Esophagus muscularis mucosa (tissue), 4 donors: ENCODE data around the gene RDH16. TPM values are rescaled to one million over a fixed set of nuclear protein-coding genes. Genes with fewer than 3 reads are reported as not detected.

Experiments used
- DNase-seq: peaks from one replicate; pipeline ENCODE4 v3.0.0-alpha.2; 2017; ENCODE audit errors: extremely low spot score
- H3K27ac ChIP-seq, 4 donors: fragments of 200-600 bp; sonication (generic); replicated peaks in 1 of 4; 1 replicate in 3 of 4; 2 replicates in 1 of 4; pipeline ENCODE4 v1.5.1; 2016 to 2019; ENCODE audit warnings: mild to moderate bottlenecking in 1 of 4
- H3K27me3 ChIP-seq, 4 donors: fragments of 200-600 bp; sonication (generic); one replicate each; pipeline versions ENCODE4 v1.5.1 to v1.6.0; 2016 to 2019
- H3K36me3 ChIP-seq, 4 donors: fragments of 200-600 bp; sonication (generic); one replicate each; pipeline ENCODE4 v1.5.1; 2016 to 2019
- H3K4me1 ChIP-seq, 4 donors: fragments of 200-600 bp; sonication (generic); one replicate each; pipeline ENCODE4 v1.5.1; 2016 to 2019
- H3K4me3 ChIP-seq, 4 donors: fragments of 200-600 bp; sonication (generic); 1 replicate in 2 of 4; 2 replicates in 2 of 4; pipeline ENCODE4 v1.5.1; 2016 to 2019; ENCODE audit warnings: mild to moderate bottlenecking in 4 of 4, moderate library complexity in 1 of 4
- H3K9me3 ChIP-seq, 4 donors: fragments of 200-600 bp; sonication (generic); 1 replicate in 3 of 4; 2 replicates in 1 of 4; pipeline ENCODE4 v1.5.1; 2016 to 2019
- EP300 ChIP-seq: sonication (generic); formaldehyde crosslinking; IDR thresholded peaks from one replicate; pipeline ENCODE4 v1.6.1; 2017; ENCODE audit warnings: antibody characterized with exemption
- POLR2A ChIP-seq: fragments of 450-650 bp; IDR thresholded peaks from one replicate; pipeline ENCODE4 v1.6.1; 2017; ENCODE audit warnings: antibody characterized with exemption, moderate library complexity, mild to moderate bottlenecking, low read depth
- POLR2AphosphoS5 ChIP-seq, 2 donors: sonication (generic); formaldehyde crosslinking; IDR thresholded peaks; one replicate each; pipeline ENCODE4 v1.6.1; 2017; ENCODE audit warnings: antibody characterized with exemption in 2 of 2
- WGBS: methylation state at CpG from one replicate; pipeline ENCODE4 v1.1.5; 2018; 5-methylcytosine and 5-hydroxymethylcytosine counted together
- intact Hi-C: fragments of 100-400 bp; cut with DNase I; formaldehyde crosslinking; loops from one replicate; pipeline ENCODE4 v1.15.1; 2023
- total RNA-seq, 4 donors: library from RNA; depleted of rRNA; stranded (reverse); fragments of >200 nt; gene quantifications; one replicate each; pipeline versions ENCODE4 v1.1.0 to v1.2.1, GENCODE V29; 2016
- TF ChIP-seq, protein P1 (sequence below), 3 experiments: fragments of 200-600 bp in 2 of 3; fragments of 450-650 bp in 1 of 3; sonication (generic) in 2 of 3; IDR thresholded peaks; one replicate each; pipeline ENCODE4 v1.5.1; 2017 to 2019; ENCODE audit warnings: antibody characterized with exemption in 3 of 3, mild to moderate bottlenecking in 2 of 3, moderate library complexity in 1 of 3

Gene RDH16, protein sequence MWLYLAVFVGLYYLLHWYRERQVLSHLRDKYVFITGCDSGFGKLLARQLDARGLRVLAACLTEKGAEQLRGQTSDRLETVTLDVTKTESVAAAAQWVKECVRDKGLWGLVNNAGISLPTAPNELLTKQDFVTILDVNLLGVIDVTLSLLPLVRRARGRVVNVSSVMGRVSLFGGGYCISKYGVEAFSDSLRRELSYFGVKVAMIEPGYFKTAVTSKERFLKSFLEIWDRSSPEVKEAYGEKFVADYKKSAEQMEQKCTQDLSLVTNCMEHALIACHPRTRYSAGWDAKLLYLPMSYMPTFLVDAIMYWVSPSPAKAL
- total RNA-seq: under 1 TPM in 3 of 4 donors, not detected in 1; 0.17 to 0.69 (median 0.42) TPM

DNA sequence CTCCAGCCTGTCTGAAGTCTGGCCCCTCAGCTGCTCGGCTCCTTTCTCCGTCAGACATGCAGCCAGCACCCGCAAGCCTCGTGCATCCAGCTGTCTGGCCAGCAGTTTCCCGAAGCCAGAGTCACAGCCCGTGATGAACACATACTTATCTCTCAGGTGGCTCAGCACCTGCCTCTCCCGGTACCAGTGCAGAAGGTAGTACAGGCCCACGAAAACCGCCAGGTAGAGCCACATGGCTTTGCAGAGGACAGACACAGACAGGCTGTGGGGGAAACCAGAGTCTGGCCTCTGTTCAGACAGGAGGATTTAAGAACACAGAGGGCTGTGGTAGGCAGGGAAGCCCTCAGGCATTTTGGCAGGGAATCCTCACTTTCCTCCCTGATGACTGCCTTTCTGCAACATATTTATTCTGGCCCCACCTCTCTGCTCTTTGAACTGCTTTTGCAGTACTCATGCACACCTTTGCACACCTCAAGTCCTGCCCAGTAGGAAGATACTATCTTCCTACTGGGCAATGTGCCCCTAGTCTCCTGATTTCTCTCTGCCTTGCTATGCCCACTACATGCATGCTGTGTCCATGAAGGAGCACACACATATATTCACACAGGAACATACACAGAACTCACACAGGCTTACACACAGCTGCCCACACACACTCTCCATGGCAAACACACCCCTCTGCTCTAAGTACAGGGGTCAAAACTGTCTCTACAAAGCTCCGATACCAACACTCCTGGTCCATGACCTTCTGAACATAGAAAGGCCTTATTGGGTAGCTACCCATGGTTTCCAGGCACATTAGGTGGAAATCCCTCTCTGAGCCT, at the start of gene RDH16:
TSS of gene RDH16 (minus strand) at position 380 of the 824 bp plus-strand sequence. CDS start at position 234, 146 bp downstream.
- H3K36me3 ChIP-seq: no peaks in the 10 kb centered on the region
- no peaks in the 10 kb centered on the region for H3K27me3 ChIP-seq
- no peak within 1 kb of the TSS for H3K4me3 ChIP-seq
- DNase-seq: peak; percentile 53
- H3K27ac ChIP-seq: no peak within 1 kb of the TSS
- TF ChIP-seq EP300 (no peak), POLR2A (no peak), POLR2AphosphoS5 (IDR thresholded peaks at IDR 0.05) (no peak)
- TF ChIP-seq, protein P1, sequence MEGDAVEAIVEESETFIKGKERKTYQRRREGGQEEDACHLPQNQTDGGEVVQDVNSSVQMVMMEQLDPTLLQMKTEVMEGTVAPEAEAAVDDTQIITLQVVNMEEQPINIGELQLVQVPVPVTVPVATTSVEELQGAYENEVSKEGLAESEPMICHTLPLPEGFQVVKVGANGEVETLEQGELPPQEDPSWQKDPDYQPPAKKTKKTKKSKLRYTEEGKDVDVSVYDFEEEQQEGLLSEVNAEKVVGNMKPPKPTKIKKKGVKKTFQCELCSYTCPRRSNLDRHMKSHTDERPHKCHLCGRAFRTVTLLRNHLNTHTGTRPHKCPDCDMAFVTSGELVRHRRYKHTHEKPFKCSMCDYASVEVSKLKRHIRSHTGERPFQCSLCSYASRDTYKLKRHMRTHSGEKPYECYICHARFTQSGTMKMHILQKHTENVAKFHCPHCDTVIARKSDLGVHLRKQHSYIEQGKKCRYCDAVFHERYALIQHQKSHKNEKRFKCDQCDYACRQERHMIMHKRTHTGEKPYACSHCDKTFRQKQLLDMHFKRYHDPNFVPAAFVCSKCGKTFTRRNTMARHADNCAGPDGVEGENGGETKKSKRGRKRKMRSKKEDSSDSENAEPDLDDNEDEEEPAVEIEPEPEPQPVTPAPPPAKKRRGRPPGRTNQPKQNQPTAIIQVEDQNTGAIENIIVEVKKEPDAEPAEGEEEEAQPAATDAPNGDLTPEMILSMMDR (IDR thresholded peaks at IDR 0.05): no peak
- H3K4me1 ChIP-seq: no peaks in the 10 kb centered on the region
- peaks cover 0 to 16% (median 9%) of the 10 kb centered on the region in 4 donors for H3K9me3 ChIP-seq
- intact Hi-C loops: no loop called here
- 91% methylated on average over 10 of the region's 10 CpGs for WGBS

DNA sequence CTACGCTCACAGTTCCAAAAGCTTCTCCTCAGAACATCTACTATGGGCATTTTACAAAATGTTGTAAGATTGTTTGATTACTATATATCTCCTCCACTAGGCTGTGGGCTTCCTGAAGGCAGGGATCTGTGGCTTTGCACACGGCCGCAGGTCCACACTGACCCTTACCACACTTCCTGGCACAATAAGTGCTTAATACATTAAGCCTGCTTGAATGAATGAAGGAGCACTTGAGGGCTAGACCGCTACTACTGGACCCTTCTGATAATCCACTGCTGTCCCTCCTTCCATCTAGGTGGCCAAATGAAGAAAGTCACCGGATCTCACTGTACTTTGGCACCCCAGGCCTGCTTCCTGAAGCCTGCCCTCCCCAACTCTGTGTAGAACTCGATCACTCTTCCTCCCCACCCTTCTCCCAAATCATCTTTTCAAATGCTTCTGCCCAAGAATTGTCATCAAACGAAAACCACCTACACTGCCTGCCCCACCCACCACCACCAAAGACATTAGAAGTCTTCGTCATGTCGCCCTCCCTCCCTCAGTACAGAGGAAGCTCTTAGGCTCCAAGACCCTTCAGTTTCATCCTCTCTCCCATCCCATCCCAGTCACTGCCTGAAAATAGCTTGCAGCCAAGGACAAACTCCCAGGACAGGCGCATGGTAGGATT, 49.5 kb upstream of the RDH16 start:
- Histone ChIP-seq H3K27ac (peak overlapping the region; percentile 59 to 91 (median 77)), H3K4me3 (peak overlapping the region; percentile 95 to 98 (median 96)), H3K27me3 (no peaks in the 10 kb centered on the region), H3K36me3 (peaks cover 26 to 28% (median 28%) of the 10 kb centered on the region in 4 donors), H3K4me1 (peaks cover 12 to 38% (median 31%) of the 10 kb centered on the region in 4 donors), H3K9me3 (no peaks in the 10 kb centered on the region)
- 64% methylated on average over 9 of the region's 10 CpGs for WGBS
- TF ChIP-seq EP300 (no peak), POLR2A (no peak), POLR2AphosphoS5 (IDR thresholded peaks at IDR 0.05) (no peak)
- TF ChIP-seq, protein P1 (IDR thresholded peaks at IDR 0.05): no peak
- intact Hi-C loops: loop anchor here (5.0 kb wide), 2 partner anchors 50 to 105 kb away; partner anchors contain the start of gene STAT6
- no peak for DNase-seq

DNA sequence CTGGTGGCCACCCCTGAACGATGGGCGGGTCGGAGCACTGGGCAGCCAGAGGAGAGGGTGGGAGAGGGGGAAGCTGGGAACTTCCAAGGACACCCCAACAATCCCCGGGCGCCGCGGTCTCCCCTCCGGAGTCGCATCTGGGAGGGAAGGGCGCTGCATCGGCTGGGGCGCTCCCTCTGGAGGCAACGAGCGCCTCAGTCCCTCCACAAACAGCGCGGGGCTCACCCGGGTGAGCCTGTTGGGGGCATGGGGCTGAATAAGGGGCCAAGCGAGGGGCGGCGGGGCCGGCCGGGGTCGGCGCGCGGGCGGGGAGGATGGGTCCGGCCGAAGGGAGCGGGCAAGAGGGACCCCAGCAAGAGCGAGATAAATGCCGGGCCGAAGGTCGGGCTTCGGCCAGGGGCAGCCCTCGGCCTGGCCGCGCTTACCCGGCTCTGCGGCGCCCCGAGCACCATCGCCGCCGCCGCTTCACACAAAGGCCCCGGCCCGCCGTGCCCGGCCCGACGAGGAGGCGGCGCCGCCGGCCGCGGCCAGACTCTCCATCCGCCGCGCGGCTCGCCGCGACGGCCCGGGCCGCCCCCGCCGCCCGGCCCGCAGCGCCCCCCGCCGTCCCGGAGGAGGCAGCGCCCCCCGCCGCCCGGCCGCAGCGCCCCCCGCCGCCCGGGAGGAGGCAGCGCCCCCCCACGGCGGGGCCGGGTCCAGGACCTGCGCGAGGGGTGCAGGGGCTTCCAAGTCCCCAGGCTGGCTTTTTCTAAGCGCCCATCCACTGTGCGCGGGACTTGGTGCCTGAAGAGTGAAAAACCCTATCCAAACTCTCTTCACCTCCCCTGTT, 48.8 kb upstream of the RDH16 start, which contains the start of gene ZBTB39:
TSS of gene ZBTB39 (minus strand) at position 567 of the 829 bp plus-strand sequence. CDS start 1,629 bp downstream, outside the sequence.
- Histone ChIP-seq H3K27me3 (no peaks in the 10 kb centered on the region), H3K36me3 (peaks cover 29 to 36% (median 33%) of the 10 kb centered on the region in 4 donors), H3K4me3 (peak within 1 kb of the TSS; percentile 95 to 98 (median 96)), H3K27ac (peak within 1 kb of the TSS; percentile 89 to 91 (median 89)), H3K4me1 (peaks cover 16 to 45% (median 39%) of the 10 kb centered on the region in 4 donors), H3K9me3 (no peaks in the 10 kb centered on the region)
- 0% methylated on average over 9 of the region's 94 CpGs for WGBS
- TF ChIP-seq EP300 (no peak), POLR2AphosphoS5 (IDR thresholded peaks at IDR 0.05) (peak in 1 of 2 donors; percentile 18), POLR2A (no peak)
- TF ChIP-seq, protein P1 (IDR thresholded peaks at IDR 0.05): peak; percentile 54 to 61 (median 57)
- DNase-seq: no peak
- intact Hi-C loops: loop anchor here (5.0 kb wide), 2 partner anchors 51 to 106 kb away; partner anchors contain the start of gene STAT6

DNA sequence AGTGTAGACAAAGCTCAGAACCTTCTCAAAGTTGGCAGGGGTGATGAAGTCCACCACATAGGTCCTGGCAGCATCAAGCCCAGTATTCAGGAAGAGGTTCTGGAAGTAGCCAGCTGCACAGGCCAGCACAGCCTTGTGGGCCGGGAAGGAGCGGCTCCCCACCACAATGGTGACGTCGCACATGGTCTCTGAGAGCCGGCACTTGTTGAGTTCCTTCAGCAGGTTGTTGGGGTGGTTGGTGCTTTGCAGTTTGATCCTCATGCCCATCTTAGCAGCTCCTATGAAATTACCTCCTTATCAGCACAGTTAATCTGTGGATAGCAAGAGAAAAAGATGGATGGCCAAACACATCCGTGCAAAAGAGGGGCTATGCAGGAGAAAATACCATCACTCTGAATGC, 47.2 kb upstream of the RDH16 start:
- no peak for TF ChIP-seq EP300
- no peak for TF ChIP-seq POLR2A
- TF ChIP-seq POLR2AphosphoS5 (IDR thresholded peaks at IDR 0.05): no peak
- TF ChIP-seq, protein P1 (IDR thresholded peaks at IDR 0.05): no peak
- intact Hi-C loops: loop anchor here (5.0 kb wide), 3 partner anchors 53 to 252 kb away; partner anchors contain the start of genes PRIM1 and STAT6
- Histone ChIP-seq H3K27ac (no peak overlapping the region), H3K9me3 (no peaks in the 10 kb centered on the region), H3K27me3 (no peaks in the 10 kb centered on the region), H3K36me3 (peaks cover 29 to 51% (median 46%) of the 10 kb centered on the region in 4 donors), H3K4me1 (peaks cover 16 to 47% (median 43%) of the 10 kb centered on the region in 4 donors), H3K4me3 (peak overlapping the region in 1 of 4 donors; percentile 97)
- WGBS: 33% methylated on average over 1 of the region's 6 CpGs
- DNase-seq: no peak
